HepG2 (cell line): ENCODE data around the gene CCL17. TPM values are rescaled to one million over a fixed set of nuclear protein-coding genes. Genes with fewer than 3 reads are reported as not detected.

ENCODE experiments used
- BHLHE40 ChIP-seq: IDR thresholded peaks from 2 replicates; pipeline ENCODE4 v1.6.1; 2011; ENCODE audit warnings: low read length, improper control_type of control experiment
- GMEB1 ChIP-seq: sonication (generic); formaldehyde crosslinking; IDR thresholded peaks from 2 replicates; pipeline ENCODE4 v1.5.1; 2020; ENCODE audit warnings: missing genetic modification reagents, mild to moderate bottlenecking, borderline replicate concordance
- IKZF1 ChIP-seq: fragments of 450-650 bp; IDR thresholded peaks from 2 replicates; pipeline ENCODE4 v1.7.1; 2016
- NCOA1 ChIP-seq: sonication (generic); formaldehyde crosslinking; IDR thresholded peaks from 2 replicates; pipeline ENCODE4 v1.9.0; 2021; ENCODE audit warnings: missing genetic modification reagents
- NR2F1 ChIP-seq, 2 experiments: fragments of 450-650 bp in 1 of 2; formaldehyde crosslinking in 1 of 2; IDR thresholded peaks; 2 replicates each; pipeline versions ENCODE4 v1.5.0 to v1.6.1; 2016 to 2020; ENCODE audit warnings: mild to moderate bottlenecking in 1 of 2, missing compliant biosample characterization in 1 of 2, missing genetic modification reagents in 1 of 2, moderate library complexity in 1 of 2
- PHF20 ChIP-seq: sonication (generic); formaldehyde crosslinking; IDR thresholded peaks from 2 replicates; pipeline ENCODE4 v1.5.0; 2020; ENCODE audit warnings: mild to moderate bottlenecking, missing genetic modification reagents
- RCOR2 ChIP-seq: IDR thresholded peaks from 2 replicates; pipeline ENCODE4 v1.6.1; 2016; ENCODE audit warnings: missing biosample characterization, missing genetic modification reagents
- RELA ChIP-seq: sonication (generic); formaldehyde crosslinking; IDR thresholded peaks from 2 replicates; pipeline ENCODE4 v1.4.0; 2020; ENCODE audit warnings: missing genetic modification reagents
- REPIN1 ChIP-seq: sonication (generic); formaldehyde crosslinking; IDR thresholded peaks from 2 replicates; pipeline ENCODE4 v1.8.0; 2022; ENCODE audit warnings: missing genetic modification reagents, low read depth, mild to moderate bottlenecking, borderline replicate concordance
- SNAI1 ChIP-seq: sonication (generic); formaldehyde crosslinking; IDR thresholded peaks from 2 replicates; pipeline ENCODE4 v1.5.0; 2020; ENCODE audit warnings: mild to moderate bottlenecking, missing genetic modification reagents, borderline replicate concordance
- ZBTB44 ChIP-seq: sonication (generic); formaldehyde crosslinking; IDR thresholded peaks from 2 replicates; pipeline ENCODE4 v1.4.0; 2020; ENCODE audit warnings: missing genetic modification reagents
- ZNF121 ChIP-seq: sonication (generic); formaldehyde crosslinking; IDR thresholded peaks from 2 replicates; pipeline ENCODE4 v1.5.0; 2020; ENCODE audit warnings: mild to moderate bottlenecking, missing genetic modification reagents
- ZNF335 ChIP-seq: sonication (generic); formaldehyde crosslinking; IDR thresholded peaks from 2 replicates; pipeline ENCODE4 v1.4.0; 2020; ENCODE audit warnings: missing genetic modification reagents
- ZNF33A ChIP-seq: sonication (generic); formaldehyde crosslinking; IDR thresholded peaks from 2 replicates; pipeline ENCODE4 v1.5.1; 2020; ENCODE audit warnings: missing genetic modification reagents, mild to moderate bottlenecking, moderate library complexity, borderline replicate concordance
- ZNF484 ChIP-seq: sonication (generic); formaldehyde crosslinking; IDR thresholded peaks from 2 replicates; pipeline ENCODE4 v1.5.1; 2020; ENCODE audit warnings: mild to moderate bottlenecking, low read depth, missing genetic modification reagents, borderline replicate concordance
- ZNF556 ChIP-seq: sonication (generic); formaldehyde crosslinking; IDR thresholded peaks from 2 replicates; pipeline ENCODE4 v1.4.0; 2020; ENCODE audit warnings: mild to moderate bottlenecking, missing genetic modification reagents, borderline replicate concordance
- ZNF839 ChIP-seq: sonication (generic); formaldehyde crosslinking; IDR thresholded peaks from 2 replicates; pipeline ENCODE4 v1.4.0; 2020; ENCODE audit warnings: missing genetic modification reagents, mild to moderate bottlenecking, borderline replicate concordance
- polyA plus RNA-seq, 8 experiments: library from polyadenylated mRNA; depleted of rRNA in 3 of 8; stranded (reverse) in 7 of 8; unstranded in 1 of 8; fragments of >200 nt; fragmentation: Illumina TruSeq in 4 of 8; extraction: Trizol in 4 of 8; gene quantifications; 2 replicates each; pipeline versions ENCODE4 v1.2.1 to v1.2.3, GENCODE V29; 2011 to 2016; ENCODE audit warnings: low read depth in 4 of 8, missing spikeins in 1 of 8, mixed read lengths in 1 of 8; ENCODE audit not compliant: insufficient read depth in 1 of 8
- total RNA-seq, 5 experiments: library from RNA; depleted of rRNA; stranded (reverse); fragments of >200 nt; fragmentation: Illumina TruSeq; extraction: Trizol; gene quantifications; 2 replicates each; pipeline ENCODE4 v1.2.3, GENCODE V29; 2016; ENCODE audit warnings: low read depth in 1 of 5
- TF ChIP-seq, protein P1 (sequence below): sonication (generic); formaldehyde crosslinking; IDR thresholded peaks from 2 replicates; pipeline ENCODE4 v1.4.0; 2020; ENCODE audit warnings: missing genetic modification reagents
- TF ChIP-seq, protein P2 (sequence below): sonication (generic); formaldehyde crosslinking; IDR thresholded peaks from 2 replicates; pipeline ENCODE4 v1.8.1; 2022; ENCODE audit warnings: mild to moderate bottlenecking, missing genetic modification reagents
- TF ChIP-seq, protein P3 (sequence below): sonication (generic); formaldehyde crosslinking; IDR thresholded peaks from 2 replicates; pipeline ENCODE4 v1.4.0; 2020; ENCODE audit warnings: mild to moderate bottlenecking, missing genetic modification reagents

The CCL17 gene
- total and polyA plus RNA-seq, 2 of the 13 experiments (the other 11 are each of a cell fraction or from before 2014, with no cell fraction given): not detected

DNA sequence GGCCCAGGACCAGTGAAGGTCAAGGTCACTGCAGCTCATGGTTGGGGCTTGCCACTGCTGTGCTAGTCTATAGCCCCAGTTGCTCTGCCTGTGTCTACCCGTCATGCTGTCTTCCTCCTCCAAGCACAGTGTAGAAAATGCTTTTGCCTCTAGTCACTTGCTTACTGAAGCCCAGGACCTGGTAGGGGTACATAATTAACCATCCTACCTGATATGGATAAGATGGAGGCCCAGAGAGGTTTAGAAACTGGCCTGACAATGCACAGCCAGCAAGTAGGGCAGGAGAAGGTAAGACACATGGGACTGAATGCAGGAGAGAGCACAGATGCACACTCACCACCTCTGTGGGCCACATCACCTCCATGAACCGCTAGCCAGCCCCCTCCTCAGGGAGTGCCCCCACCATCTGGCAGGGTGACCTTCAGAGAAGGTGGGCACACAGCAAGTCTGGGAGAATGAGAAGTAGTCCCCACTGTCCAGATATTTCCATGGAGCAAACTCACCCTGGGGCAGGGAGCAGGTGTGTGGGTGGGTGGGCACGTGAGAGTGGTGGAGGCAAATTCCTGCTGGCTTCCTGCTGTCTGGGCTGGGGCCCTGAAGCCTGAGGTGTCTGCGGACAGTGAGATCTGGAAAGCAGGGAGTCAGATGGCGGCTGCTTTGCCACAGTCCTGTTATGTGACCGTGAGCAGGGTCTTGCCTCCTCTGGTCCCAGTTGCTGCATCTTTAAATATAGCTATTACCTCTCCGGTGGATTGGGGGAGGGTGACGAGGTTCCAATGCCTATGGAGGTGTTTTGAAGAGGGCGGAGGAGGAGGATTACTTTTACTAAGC, 31.2 kb upstream of the CCL17 start (continued):
- TF ChIP-seq, protein P1, sequence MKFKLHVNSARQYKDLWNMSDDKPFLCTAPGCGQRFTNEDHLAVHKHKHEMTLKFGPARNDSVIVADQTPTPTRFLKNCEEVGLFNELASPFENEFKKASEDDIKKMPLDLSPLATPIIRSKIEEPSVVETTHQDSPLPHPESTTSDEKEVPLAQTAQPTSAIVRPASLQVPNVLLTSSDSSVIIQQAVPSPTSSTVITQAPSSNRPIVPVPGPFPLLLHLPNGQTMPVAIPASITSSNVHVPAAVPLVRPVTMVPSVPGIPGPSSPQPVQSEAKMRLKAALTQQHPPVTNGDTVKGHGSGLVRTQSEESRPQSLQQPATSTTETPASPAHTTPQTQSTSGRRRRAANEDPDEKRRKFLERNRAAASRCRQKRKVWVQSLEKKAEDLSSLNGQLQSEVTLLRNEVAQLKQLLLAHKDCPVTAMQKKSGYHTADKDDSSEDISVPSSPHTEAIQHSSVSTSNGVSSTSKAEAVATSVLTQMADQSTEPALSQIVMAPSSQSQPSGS (CRISPR knock-in tag): no peak; the same call in 1 of the 2 replicates
- TF ChIP-seq ZBTB44 (CRISPR knock-in tag) (peak; percentile 65; the same call in 1 of the 2 replicates), RCOR2 (peak; percentile 82), GMEB1 (0 out of 2 replicates have a peak, but pooled peaks have one; percentile 6), ZNF839 (CRISPR knock-in tag) (0 out of 2 replicates have a peak, but pooled peaks have one; percentile 13), NR2F1 (CRISPR knock-in tag; IDR thresholded peaks at IDR 0.05) (peak; percentile 96 to 99), NCOA1 (peak; percentile 97), ZNF335 (0 out of 2 replicates have a peak, but pooled peaks have one; percentile 72), PHF20 (CRISPR knock-in tag) (peak; percentile 7; the same call in 1 of the 2 replicates), ZNF121 (CRISPR knock-in tag) (peak; percentile 93), RELA (CRISPR knock-in tag) (peak; percentile 95; the same call in 1 of the 2 replicates), ZNF484 (CRISPR knock-in tag) (no peak), BHLHE40 (peak; percentile 90), REPIN1 (peak; percentile 96; the same call in 1 of the 2 replicates), ZNF33A (CRISPR knock-in tag) (peak; percentile 24; the same call in 1 of the 2 replicates), SNAI1 (CRISPR knock-in tag) (no peak), ZNF556 (CRISPR knock-in tag) (no peak), IKZF1 (no peak)
- TF ChIP-seq, protein P2, sequence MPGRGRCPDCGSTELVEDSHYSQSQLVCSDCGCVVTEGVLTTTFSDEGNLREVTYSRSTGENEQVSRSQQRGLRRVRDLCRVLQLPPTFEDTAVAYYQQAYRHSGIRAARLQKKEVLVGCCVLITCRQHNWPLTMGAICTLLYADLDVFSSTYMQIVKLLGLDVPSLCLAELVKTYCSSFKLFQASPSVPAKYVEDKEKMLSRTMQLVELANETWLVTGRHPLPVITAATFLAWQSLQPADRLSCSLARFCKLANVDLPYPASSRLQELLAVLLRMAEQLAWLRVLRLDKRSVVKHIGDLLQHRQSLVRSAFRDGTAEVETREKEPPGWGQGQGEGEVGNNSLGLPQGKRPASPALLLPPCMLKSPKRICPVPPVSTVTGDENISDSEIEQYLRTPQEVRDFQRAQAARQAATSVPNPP: peak; percentile 65; the same call in 1 of the 2 replicates
- TF ChIP-seq, protein P3, sequence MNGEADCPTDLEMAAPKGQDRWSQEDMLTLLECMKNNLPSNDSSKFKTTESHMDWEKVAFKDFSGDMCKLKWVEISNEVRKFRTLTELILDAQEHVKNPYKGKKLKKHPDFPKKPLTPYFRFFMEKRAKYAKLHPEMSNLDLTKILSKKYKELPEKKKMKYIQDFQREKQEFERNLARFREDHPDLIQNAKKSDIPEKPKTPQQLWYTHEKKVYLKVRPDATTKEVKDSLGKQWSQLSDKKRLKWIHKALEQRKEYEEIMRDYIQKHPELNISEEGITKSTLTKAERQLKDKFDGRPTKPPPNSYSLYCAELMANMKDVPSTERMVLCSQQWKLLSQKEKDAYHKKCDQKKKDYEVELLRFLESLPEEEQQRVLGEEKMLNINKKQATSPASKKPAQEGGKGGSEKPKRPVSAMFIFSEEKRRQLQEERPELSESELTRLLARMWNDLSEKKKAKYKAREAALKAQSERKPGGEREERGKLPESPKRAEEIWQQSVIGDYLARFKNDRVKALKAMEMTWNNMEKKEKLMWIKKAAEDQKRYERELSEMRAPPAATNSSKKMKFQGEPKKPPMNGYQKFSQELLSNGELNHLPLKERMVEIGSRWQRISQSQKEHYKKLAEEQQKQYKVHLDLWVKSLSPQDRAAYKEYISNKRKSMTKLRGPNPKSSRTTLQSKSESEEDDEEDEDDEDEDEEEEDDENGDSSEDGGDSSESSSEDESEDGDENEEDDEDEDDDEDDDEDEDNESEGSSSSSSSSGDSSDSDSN (CRISPR knock-in tag): peak; percentile 62; the same call in 1 of the 2 replicates
